ENCODE data around the gene SEMA6C.

The SEMA6C gene

DNA sequence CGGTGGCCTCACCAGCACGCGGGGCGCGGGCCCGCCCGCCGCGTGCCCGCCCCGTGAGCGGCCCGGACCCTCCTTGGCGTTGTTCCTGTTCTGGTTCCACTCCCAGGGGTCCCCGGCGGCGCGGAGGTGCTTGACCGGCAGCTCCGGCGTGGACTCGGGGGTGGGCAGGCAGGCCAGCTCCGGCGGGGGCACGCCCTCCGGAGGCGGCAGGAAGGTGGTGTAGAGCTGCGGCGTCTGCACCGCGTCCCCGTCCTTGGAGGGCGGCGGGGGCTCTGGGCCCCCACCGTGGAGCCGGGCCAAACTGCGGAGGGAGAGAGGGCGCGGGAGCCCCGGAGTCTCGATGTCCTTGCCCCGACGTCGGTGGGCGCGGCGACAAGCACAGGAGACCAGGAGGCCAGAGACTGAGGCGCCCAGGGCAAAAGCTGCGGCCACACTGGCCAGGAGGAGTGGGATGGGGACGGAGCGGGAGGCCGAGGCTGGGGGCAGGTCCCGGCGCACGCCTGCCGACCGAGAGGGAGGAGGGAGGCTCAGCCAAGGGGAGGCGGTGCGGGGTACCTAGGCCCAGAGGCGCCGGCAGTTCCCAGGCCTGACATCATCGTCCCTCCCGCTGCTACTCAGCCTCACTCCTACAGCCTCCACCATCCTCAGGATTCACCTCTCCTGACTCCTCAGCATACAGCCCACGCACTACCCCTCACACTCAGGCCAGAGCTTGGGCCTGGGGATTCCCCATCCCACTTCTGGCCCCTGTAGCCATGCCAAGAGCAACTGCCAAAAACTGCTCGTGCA is 13.2 kb downstream of the SEMA6C start:
- H3K9me3 ChIP-seq: no peaks in the 10 kb centered on the region
- H3K4me2 ChIP-seq: no peak overlapping the region
- no peak overlapping the region for H3K4me3 ChIP-seq
- TF ChIP-seq Cebpa-rat (IDR thresholded peaks at IDR 0.05): no peak
- H3K36me3 ChIP-seq: peaks cover 77% of the 10 kb centered on the region
- H3K9ac ChIP-seq: no peak overlapping the region
- peaks cover 71% of the 10 kb centered on the region for H4K20me1 ChIP-seq
- H3K27ac ChIP-seq: no peak overlapping the region
- peaks cover 4% of the 10 kb centered on the region; the same call in 1 of the 2 replicates for H3K27me3 ChIP-seq
- 0 out of 2 replicates have a peak, but pooled peaks cover 11% of the 10 kb centered on the region for H3K4me1 ChIP-seq

DNA sequence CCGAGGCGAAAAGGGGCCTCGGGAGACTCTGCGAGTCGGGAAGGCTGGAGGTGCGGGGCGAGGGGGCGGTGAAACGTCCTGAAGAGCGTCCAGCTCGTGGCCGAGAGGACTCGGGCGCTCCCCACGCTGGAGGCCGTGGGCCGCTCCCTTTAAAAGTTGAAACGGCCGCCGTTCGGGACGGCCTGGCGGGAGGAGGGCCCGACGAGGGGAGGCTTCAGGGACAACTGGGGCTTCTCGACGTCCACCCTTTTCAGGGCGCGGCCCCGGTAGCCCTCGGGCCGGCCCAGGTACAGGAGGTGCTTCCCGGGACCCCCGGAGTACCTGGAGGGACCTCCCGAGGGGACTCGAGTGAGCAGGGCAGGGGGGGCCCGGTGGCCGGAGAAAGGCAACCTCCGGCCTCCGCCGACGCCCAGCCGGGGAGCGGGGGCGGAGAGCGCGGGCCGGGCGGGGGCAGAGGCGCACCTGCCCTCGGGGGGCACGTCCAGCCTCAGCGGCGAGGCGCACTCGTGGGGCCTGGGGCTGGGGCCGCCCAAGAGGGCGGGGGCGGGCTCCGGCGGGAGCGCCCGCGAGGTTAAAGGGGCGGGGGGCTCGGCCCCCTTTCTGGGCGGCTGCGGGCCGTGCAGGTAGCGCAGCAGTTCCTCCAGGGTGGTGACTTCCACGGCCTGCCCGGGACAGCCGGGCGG is 14.0 kb downstream of the SEMA6C start:
- Histone ChIP-seq H3K9me3 (no peaks in the 10 kb centered on the region), H4K20me1 (peaks cover 63% of the 10 kb centered on the region), H3K4me2 (no peak overlapping the region), H3K36me3 (peaks cover 70% of the 10 kb centered on the region), H3K27me3 (peaks cover 4% of the 10 kb centered on the region; the same call in 1 of the 2 replicates), H3K4me3 (no peak overlapping the region), H3K4me1 (0 out of 2 replicates have a peak, but pooled peaks cover 4% of the 10 kb centered on the region), H3K9ac (no peak overlapping the region), H3K27ac (no peak overlapping the region)
- TF ChIP-seq Cebpa-rat (IDR thresholded peaks at IDR 0.05): no peak

GRCh38 chr1:151131701-151132334 is 14.6 kb downstream of the SEMA6C start:
- no peak overlapping the region for H3K4me3 ChIP-seq
- H3K4me1 ChIP-seq: 0 out of 2 replicates have a peak, but pooled peaks cover 4% of the 10 kb centered on the region
- peak overlapping the region; percentile 46 for H3K4me2 ChIP-seq
- H3K27ac ChIP-seq: no peak overlapping the region
- no peak for TF ChIP-seq Cebpa-rat (IDR thresholded peaks at IDR 0.05)
- H3K36me3 ChIP-seq: peaks cover 64% of the 10 kb centered on the region
- H4K20me1 ChIP-seq: peaks cover 61% of the 10 kb centered on the region
- peaks cover 4% of the 10 kb centered on the region; the same call in 1 of the 2 replicates for H3K27me3 ChIP-seq
- H3K9me3 ChIP-seq: no peaks in the 10 kb centered on the region
- H3K9ac ChIP-seq: no peak overlapping the region

GRCh38 chr1:151130987-151131586 is 15.3 kb downstream of the SEMA6C start:
- no peak for TF ChIP-seq Cebpa-rat (IDR thresholded peaks at IDR 0.05)
- peaks cover 4% of the 10 kb centered on the region; the same call in 1 of the 2 replicates for H3K27me3 ChIP-seq
- peak overlapping the region; percentile 46 for H3K4me2 ChIP-seq
- H3K4me1 ChIP-seq: 0 out of 2 replicates have a peak, but pooled peaks cover 4% of the 10 kb centered on the region
- no peaks in the 10 kb centered on the region for H3K9me3 ChIP-seq
- H3K27ac ChIP-seq: peak overlapping the region; percentile 5; the same call in 1 of the 2 replicates
- peaks cover 54% of the 10 kb centered on the region for H4K20me1 ChIP-seq
- no peak overlapping the region; the same call in 1 of the 2 replicates for H3K4me3 ChIP-seq
- peak overlapping the region; percentile 18; the same call in 1 of the 2 replicates for H3K9ac ChIP-seq
- H3K36me3 ChIP-seq: peaks cover 56% of the 10 kb centered on the region

GRCh38 chr1:151128800-151129199 is 17.6 kb downstream of the SEMA6C start:
- H3K9me3 ChIP-seq: no peaks in the 10 kb centered on the region
- no peak for TF ChIP-seq Cebpa-rat (IDR thresholded peaks at IDR 0.05)
- peaks cover 33% of the 10 kb centered on the region for H3K36me3 ChIP-seq
- peaks cover 32% of the 10 kb centered on the region for H4K20me1 ChIP-seq
- H3K9ac ChIP-seq: no peak overlapping the region
- H3K27ac ChIP-seq: no peak overlapping the region
- no peak overlapping the region for H3K4me3 ChIP-seq
- 0 out of 2 replicates have a peak, but pooled peaks cover 4% of the 10 kb centered on the region for H3K4me1 ChIP-seq
- no peak overlapping the region for H3K4me2 ChIP-seq
- peaks cover 4% of the 10 kb centered on the region; the same call in 1 of the 2 replicates for H3K27me3 ChIP-seq

DNA sequence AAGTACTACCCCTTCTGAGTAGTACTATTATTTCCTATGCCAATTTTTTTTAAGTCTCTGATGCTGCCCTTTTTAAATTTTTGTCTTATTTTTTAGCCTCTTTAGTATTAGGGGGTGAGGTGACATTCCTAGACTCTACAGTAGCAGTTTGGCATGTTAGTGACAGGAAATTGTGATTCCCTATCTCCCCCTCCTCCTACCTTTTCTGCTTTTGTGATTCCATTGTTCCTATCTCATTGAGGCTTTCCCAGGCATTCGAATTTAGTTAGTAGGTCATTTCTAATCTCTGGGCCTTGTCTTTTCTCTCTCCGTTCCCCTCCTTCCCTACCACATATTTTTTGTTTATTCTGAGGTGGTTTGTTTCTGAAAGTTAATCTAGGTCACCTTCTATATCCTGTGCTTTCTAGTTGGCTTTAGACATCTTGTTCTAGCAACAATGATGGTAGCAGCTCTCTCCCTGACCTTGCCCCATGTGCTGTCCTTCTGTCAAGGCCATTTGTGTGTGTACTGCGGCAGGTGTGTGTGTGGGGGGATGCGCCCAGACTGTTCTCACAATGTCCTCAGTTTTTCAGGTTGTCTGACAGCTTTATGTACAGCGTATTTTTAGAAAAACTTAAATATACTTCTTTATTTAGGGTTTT is 21.5 kb downstream of the SEMA6C start:
- no peaks in the 10 kb centered on the region for H4K20me1 ChIP-seq
- H3K4me1 ChIP-seq: no peaks in the 10 kb centered on the region
- H3K4me2 ChIP-seq: no peak overlapping the region
- TF ChIP-seq Cebpa-rat (IDR thresholded peaks at IDR 0.05): no peak
- no peaks in the 10 kb centered on the region for H3K9me3 ChIP-seq
- no peak overlapping the region for H3K4me3 ChIP-seq
- H3K9ac ChIP-seq: no peak overlapping the region
- no peak overlapping the region for H3K27ac ChIP-seq
- H3K36me3 ChIP-seq: no peaks in the 10 kb centered on the region
- H3K27me3 ChIP-seq: no peaks in the 10 kb centered on the region

DNA sequence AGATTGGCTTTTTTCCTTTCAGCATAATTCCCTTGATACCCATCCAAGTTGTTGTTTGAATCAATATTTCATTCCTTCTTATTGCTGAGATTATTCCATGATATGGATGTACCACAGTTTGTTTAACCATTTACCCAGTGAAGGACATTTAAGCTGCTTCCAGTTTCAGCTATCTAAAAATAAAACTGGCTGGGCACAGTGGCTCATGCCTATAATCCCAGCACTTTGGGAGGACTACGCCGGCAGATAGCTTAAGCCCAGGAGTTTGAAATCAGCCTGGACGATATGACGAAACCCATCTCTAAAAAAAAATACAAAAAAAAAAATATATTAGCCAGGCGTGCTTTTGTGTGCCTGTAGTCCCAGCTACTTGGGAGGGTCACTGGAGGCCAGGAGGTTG is 32.6 kb downstream of the SEMA6C start:
- Histone ChIP-seq H3K9ac (no peak overlapping the region), H4K20me1 (no peaks in the 10 kb centered on the region), H3K4me3 (no peak overlapping the region), H3K27ac (no peak overlapping the region), H3K27me3 (no peaks in the 10 kb centered on the region), H3K4me1 (no peaks in the 10 kb centered on the region), H3K9me3 (no peaks in the 10 kb centered on the region), H3K36me3 (peaks cover 16% of the 10 kb centered on the region), H3K4me2 (no peak overlapping the region)
- no peak for TF ChIP-seq Cebpa-rat (IDR thresholded peaks at IDR 0.05)

- H3K36me3 ChIP-seq: peaks cover 6% of the 10 kb centered on the region; the same call in 1 of the 2 replicates
- H3K9me3 ChIP-seq: no peaks in the 10 kb centered on the region
These were observed 38.1 kb downstream of the SEMA6C start for GRCh38 chr1:151108331-151108730.

GRCh38 chr1:151106894-151107293 is 39.5 kb downstream of the SEMA6C start:
- Histone ChIP-seq H3K9ac (no peak overlapping the region), H3K36me3 (peaks cover 6% of the 10 kb centered on the region; the same call in 1 of the 2 replicates), H3K4me1 (no peaks in the 10 kb centered on the region), H3K27ac (no peak overlapping the region), H3K4me2 (no peak overlapping the region), H3K4me3 (no peak overlapping the region), H3K27me3 (no peaks in the 10 kb centered on the region), H4K20me1 (no peaks in the 10 kb centered on the region), H3K9me3 (no peaks in the 10 kb centered on the region)
- TF ChIP-seq Cebpa-rat (IDR thresholded peaks at IDR 0.05): no peak

More at GRCh38 chr1:151108331-151108730, 38.1 kb downstream of the SEMA6C start:
- no peak overlapping the region for H3K4me3 ChIP-seq
- no peak overlapping the region for H3K9ac ChIP-seq
- H3K4me2 ChIP-seq: no peak overlapping the region
- no peak overlapping the region for H3K27ac ChIP-seq
- H4K20me1 ChIP-seq: no peaks in the 10 kb centered on the region
- TF ChIP-seq Cebpa-rat (IDR thresholded peaks at IDR 0.05): no peak
- no peaks in the 10 kb centered on the region for H3K27me3 ChIP-seq
- no peaks in the 10 kb centered on the region for H3K4me1 ChIP-seq

Measured in BLaER1 (cell line).